AG09319 (cell line): ENCODE data around the gene NCEH1.
A peak's percentile ranks its signal among the peaks of the same experiment; 100 is the strongest.

Source experiments
- DNase-seq: peaks from one replicate; pipeline ENCODE4 v3.0.0-alpha.2; 2010; ENCODE audit warnings: low read depth; ENCODE audit errors: extremely low read depth
- TF ChIP-seq, protein P1 (sequence below): IDR thresholded peaks from 2 replicates; pipeline ENCODE4 v1.5.1; 2011; ENCODE audit warnings: low read depth, mild to moderate bottlenecking, inconsistent platforms, low read length, moderate library complexity

The NCEH1 gene

DNA sequence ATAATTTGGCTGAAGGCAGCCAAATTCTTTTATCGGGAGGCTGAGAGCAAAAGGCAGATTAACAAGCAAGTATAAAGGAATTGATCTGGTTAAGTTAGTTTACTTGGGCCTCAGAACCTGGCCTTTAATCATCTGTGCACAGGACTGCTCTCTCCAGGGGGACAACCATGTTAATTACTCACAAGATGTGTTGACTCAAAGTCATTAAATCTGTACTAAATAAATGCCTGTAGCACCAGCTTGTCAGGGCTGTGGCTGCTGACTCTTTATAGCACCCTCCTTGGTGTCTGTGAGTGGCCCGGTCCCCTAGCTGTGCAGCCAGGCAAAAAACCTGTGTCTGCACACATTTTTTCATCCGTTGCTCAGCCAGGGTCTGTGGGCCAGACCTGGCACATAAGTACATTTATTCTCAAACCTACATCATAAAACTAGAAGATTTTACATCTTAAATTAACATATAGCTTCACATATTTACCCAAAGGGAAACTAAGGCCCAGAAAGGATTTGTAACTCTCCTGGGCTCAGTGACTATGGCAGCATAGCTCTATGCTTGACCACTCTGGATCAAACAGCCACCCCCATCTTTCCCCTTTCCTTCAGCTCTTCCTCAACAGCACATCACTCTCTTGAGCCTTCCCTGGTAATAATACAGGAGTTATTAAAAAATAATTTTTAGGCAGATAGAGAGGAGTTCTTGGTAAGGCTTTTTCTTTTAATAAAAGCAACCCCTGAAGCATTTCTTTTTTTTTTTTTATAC, 51.4 kb downstream of the NCEH1 start:
- TF ChIP-seq, protein P1, sequence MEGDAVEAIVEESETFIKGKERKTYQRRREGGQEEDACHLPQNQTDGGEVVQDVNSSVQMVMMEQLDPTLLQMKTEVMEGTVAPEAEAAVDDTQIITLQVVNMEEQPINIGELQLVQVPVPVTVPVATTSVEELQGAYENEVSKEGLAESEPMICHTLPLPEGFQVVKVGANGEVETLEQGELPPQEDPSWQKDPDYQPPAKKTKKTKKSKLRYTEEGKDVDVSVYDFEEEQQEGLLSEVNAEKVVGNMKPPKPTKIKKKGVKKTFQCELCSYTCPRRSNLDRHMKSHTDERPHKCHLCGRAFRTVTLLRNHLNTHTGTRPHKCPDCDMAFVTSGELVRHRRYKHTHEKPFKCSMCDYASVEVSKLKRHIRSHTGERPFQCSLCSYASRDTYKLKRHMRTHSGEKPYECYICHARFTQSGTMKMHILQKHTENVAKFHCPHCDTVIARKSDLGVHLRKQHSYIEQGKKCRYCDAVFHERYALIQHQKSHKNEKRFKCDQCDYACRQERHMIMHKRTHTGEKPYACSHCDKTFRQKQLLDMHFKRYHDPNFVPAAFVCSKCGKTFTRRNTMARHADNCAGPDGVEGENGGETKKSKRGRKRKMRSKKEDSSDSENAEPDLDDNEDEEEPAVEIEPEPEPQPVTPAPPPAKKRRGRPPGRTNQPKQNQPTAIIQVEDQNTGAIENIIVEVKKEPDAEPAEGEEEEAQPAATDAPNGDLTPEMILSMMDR: no peak
- no peak for DNase-seq

DNA sequence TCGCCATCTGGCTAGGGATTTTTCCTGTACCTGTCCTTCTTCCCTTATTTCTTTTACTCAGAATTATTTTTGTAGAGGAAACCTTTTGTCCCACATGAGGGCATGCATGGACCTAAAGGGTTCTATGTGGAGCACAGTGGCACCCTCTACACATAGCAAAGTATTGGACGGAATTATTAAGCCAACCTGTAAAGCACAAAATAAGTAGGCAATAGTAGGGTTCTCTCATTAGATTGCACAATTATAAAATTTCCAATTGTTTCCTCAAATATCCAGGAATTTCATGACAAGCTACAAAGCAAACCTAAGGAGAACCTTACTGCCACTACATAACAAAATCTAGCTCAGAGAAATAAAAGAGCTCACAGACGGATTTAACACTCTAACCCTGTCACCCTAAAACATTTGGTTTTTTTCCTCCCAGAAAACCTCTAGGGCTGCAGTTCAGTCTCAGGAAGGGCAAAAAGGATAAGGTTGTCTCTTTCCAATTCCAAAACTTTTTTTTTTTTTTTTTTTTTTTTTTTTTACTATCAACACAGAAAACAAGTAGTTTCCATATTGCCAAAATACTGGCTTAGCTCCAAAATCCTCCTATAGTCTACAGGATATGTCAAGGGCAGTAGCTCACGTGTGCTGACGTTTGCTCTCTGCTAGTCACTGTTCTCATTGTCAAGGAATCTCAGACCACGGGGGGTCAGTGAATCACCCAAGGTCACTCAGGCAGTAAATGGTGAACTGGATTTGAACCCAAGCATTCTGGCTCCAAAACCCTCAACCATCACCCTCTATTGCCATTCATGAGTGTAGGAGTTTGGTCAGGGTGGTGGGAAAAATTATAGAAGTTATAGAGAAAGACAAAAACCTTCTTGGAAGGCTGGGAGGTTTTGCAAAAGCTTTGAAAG, 52.3 kb downstream of the NCEH1 start:
- TF ChIP-seq, protein P1: no peak

DNA sequence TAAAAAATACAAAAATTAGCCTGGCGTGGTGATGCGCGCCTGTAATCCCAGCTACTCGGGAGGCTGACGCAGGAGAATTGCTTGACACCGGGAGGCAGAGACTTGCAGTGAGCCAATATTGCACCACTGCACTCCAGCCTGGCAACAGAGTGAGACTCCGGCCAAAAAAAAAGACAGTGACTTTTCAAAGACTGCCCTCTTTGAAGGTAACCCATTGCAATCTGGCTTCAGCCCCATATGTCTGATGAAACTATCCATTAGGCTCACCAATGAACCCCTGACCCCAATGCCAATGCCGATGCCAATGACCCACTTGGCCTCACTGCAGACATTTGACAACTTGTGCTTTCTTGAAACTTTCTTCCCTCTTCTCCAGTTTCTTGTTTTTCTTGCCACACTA, 54.3 kb downstream of the NCEH1 start:
- no peak for DNase-seq
- TF ChIP-seq, protein P1: no peak

More for the DNA sequence above, 52.3 kb downstream of the NCEH1 start:
- peak; percentile 59 for DNase-seq

DNA sequence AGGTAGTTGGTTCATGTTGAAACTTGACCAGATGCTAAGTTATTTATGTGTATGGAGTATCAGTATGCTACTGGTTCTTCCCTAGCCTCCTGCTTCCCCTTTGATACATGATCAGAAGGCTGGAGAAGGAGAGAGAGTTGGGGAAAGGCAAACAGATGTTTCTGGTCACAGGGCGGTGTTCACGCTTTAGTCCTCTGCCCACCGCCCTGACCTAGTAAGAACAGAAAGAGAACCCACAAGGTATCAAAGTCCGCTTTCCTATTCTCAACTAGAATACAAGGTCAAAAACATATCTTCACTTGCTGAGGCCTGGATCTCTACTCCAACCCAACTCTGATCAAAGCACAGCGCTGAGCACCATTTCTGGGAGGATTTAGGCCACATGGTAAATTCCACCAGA, 55.5 kb downstream of the NCEH1 start:
- TF ChIP-seq, protein P1: no peak
- DNase-seq: no peak

DNA sequence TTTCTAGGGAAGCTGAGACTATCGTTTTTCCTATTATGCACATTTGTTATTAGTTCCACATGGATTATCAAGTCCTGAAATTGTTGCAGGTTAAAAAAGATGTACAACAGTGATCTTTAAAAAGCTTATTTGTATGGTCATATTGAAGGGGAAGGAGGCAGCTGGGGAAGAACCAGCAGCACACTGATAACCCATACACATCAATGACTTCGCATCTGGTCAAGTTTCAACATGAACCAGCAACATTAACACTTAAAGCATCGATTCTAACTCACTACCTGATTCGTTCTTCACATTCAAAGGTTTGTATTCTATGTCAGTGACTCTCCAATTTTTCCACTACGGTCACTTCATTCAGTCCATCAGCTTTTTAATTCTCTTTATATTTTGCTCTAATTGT, 56.4 kb downstream of the NCEH1 start:
- TF ChIP-seq, protein P1: no peak
- DNase-seq: no peak

DNA sequence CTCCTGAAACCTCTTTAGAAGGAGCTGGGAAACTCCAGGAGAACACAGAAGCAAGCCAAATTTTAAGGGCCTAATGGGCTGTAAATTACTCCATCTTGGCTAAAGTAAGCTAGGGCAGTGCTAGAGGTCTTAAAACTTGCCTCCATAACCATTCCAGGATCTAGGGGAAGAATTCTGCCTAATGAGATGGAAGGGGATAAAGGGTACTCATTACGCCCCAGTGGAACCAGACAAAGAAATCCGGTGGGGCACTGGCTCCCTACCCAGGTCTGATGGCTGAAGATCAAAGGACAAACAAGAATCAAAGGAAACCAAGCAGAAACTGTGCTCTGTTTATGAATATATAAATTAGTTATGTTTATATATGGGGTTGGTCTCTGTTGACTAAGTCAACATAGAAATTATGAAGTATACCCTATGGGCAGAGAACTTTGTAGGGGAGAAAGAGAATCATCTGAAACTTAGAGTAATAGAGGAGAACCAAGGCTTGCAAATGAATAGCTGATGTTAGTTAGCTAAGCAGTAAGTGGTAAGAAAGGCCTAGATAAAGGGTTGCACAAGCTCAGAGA, 57.8 kb downstream of the NCEH1 start:
- TF ChIP-seq, protein P1: no peak
- no peak for DNase-seq
